ENCODE data around the gene FMNL3. TPM values are rescaled to one million over a fixed set of nuclear protein-coding genes. Genes with fewer than 3 reads are reported as not detected.
"Not testable (repeated sequence)": the region's sequence is repeated elsewhere in the genome, so short reads cannot be mapped to it uniquely, and the experiment has no call there.

FMNL3 gene, protein sequence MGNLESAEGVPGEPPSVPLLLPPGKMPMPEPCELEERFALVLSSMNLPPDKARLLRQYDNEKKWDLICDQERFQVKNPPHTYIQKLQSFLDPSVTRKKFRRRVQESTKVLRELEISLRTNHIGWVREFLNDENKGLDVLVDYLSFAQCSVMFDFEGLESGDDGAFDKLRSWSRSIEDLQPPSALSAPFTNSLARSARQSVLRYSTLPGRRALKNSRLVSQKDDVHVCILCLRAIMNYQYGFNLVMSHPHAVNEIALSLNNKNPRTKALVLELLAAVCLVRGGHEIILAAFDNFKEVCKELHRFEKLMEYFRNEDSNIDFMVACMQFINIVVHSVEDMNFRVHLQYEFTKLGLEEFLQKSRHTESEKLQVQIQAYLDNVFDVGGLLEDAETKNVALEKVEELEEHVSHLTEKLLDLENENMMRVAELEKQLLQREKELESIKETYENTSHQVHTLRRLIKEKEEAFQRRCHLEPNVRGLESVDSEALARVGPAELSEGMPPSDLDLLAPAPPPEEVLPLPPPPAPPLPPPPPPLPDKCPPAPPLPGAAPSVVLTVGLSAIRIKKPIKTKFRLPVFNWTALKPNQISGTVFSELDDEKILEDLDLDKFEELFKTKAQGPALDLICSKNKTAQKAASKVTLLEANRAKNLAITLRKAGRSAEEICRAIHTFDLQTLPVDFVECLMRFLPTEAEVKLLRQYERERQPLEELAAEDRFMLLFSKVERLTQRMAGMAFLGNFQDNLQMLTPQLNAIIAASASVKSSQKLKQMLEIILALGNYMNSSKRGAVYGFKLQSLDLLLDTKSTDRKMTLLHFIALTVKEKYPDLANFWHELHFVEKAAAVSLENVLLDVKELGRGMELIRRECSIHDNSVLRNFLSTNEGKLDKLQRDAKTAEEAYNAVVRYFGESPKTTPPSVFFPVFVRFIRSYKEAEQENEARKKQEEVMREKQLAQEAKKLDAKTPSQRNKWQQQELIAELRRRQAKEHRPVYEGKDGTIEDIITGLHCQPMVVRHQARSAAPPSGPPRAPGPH
- polyA plus RNA-seq (ENCODE audit: insufficient read length in 10 of 10) = 10 to 100 TPM; 22.4 to 37.9 (median 26.4) TPM
- long read RNA-seq, donor 1 = 0 reads
- long read RNA-seq, donor 2, partial matches to known transcripts = 7 of 7 reads
- long read RNA-seq, donor 2, other reads (novel, unspliced or antisense) = 0 of 7 reads
- long read RNA-seq, donor 3 = 0 reads
- long read RNA-seq, donor 4 = 0 reads
- long read RNA-seq, donor 5 = 0 reads
- long read RNA-seq, donor 6, partial matches to known transcripts = 0 of 1 reads
- long read RNA-seq, donor 6, other reads (novel, unspliced or antisense) = 0 of 1 reads
- long read RNA-seq, donor 7 = 0 reads
- long read RNA-seq, donor 8 = 0 reads
- long read RNA-seq, donor 9 = 0 reads

- DNase-seq = peak; percentile 97 to 98 (median 98)
Observed at GRCh38 chr12:49707128-49707811, at the start of gene FMNL3. TSS of gene FMNL3 (minus strand) at chr12:49707405. CDS start at chr12:49707180, 225 bp downstream.

- DNase-seq = no peak
Observed at GRCh38 chr12:49750996-49751393, 43.8 kb upstream of the FMNL3 start.

DNA sequence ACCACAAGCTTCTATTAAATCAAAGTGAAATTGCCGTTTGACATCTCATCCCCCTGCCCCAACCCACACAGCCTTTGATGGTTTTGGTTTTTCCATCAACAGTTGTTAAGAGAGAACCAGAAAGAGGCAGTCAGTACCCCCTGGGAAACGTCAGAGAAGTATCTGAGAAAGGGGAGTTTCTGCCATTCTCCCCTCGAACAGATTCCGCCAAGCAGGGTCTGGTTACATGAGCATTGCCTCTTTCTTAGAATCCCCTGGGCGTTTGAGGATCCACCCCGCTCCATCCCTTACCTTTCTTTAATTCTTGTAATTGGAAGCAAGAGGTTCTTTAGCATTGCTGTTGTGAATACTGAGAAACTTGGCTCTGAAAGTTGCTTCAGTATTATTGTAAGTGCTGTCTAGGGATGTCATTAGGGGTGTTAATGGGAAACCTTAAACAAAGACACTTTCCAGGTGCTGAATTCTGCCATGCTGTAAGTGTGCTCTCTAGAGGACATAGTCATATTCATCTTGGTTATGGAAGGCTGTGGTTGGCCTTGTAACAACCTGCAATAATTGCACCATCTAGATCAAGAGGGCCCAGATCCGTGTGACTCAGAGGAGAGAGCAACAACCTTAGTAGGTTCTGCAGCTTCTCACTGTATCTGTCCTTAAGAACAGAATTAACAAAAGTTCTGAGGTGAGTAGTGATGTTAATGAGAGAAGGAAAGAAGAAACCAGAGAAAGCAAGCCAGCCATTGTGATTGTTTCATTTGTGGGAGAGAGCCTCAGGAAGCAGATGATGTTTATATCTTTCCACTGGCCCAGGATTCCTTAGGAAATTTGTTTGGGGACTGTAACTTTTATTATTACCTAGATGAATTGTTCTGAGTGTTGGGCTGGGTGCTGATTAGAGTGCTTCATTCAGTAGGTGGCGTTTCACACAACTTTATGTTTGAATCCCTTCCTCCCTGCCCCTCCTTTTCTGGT is 43.1 kb upstream of the FMNL3 start:
- DNase-seq = peak in 1 of 3 donors; percentile 38

DNA sequence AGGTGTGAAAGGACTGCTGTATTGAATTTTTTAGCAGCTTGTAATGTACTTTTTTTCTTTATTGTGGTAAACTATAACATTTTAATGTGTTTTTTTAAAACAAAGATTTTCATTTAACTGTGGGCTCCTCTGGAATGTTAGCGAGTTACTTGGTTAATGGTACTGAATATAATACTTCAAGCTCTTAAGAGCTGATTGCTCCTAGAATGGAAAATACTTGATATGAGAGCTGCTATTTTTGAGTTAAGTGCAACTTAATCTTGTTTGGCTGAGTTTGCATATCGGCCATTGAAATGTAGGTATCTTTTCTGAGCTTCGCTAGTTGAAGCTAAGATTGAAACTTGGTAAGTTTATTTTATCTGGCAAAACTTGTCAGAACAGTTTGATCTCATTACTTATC is 41.6 kb upstream of the FMNL3 start:
- DNase-seq = no peak

GRCh38 chr12:49748306-49748705 is 41.1 kb upstream of the FMNL3 start:
- no peak for DNase-seq

GRCh38 chr12:49744363-49744885 is 37.2 kb upstream of the FMNL3 start:
- DNase-seq = no peak

DNA sequence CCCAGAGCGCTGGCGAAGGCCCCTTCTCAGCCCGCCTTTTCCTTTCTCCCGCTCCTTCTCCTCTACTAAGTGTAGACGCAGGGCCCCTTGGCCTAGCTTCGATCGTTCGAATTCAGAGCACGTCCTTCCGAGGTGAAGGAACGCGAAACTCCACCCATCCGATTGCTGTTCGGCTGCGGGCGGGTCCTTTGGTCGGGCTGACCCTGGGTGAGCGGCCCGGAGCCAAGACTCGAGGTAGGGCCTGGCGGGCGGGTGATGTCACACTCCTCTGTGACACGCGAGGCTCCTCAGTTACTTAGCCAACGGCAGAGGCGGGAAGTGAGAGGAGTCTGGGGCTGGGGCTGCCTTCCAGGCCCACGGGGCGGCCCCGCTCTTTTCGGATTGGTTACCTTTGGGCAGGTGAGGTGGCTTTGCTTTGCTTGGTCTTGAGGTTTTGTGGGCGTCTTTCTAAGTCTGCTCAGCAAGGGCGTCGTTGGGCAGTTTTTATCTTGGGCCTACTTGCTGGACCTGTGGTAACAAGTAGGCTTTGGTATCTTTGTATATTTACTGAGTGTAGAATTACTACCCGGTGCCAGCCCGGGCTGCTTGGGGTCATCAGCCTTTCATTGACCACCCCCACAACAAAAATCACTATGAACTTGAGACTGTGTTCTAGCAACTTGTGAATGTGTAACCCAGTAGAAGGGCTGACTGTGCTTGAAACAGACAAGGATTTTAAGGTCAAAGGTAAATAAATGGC is 34.8 kb upstream of the FMNL3 start:
- DNase-seq = peak; percentile 71 to 88 (median 71)

DNA sequence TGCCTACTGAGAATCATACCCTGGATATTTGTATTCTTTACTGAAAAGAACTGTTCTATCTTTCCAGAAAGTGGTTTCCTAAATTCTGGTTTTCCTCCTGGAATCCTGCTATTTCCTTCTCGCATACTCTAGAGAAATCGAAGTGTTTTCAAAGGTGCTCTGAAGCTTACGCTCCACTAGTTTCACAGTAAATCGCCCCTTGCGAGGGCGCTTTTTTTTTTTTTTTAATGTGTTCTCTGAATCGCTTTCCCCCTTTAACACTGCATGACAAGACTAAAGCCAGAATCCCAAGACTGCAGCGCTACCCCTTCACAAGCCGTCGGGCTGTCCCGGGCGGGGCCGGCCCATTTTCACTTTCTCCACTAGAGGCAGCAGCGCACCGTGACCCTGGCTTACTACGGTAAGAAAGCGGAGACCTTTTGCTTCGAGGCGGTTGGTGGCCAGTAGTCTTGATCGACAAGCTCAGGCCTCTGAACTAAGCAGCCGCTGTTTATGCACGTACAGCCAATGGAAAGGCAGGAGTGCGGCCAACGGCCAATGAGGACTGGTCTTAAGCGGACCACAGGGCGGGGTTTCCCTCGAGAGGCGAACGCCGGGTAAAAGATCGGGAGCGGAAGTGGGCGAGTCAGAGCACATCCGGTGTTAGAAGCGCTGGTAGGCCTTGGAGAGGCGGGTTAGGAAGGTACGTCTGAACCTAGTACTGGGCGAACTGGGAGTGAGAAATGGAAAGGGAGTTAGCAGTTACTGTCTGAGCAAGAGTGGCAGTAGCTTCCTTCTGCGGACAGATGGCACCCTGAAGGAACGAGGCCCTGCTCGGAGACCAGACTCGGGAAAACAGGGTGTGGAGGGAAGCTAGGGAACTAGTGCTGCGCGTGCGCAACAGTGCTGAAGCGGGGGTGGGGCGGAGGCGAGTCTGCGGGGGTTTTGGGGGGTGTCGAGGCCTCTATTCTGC is 34.0 kb upstream of the FMNL3 start, which contains the start of gene TMBIM6:
Gene TMBIM6 (plus strand): TSS at position 628 of the 952 bp plus-strand sequence. CDS start 10,937 bp downstream, outside the sequence.
- DNase-seq = peak; percentile 100

GRCh38 chr12:49740277-49740676 is 33.1 kb upstream of the FMNL3 start:
- not testable (repeated sequence) for DNase-seq

DNA sequence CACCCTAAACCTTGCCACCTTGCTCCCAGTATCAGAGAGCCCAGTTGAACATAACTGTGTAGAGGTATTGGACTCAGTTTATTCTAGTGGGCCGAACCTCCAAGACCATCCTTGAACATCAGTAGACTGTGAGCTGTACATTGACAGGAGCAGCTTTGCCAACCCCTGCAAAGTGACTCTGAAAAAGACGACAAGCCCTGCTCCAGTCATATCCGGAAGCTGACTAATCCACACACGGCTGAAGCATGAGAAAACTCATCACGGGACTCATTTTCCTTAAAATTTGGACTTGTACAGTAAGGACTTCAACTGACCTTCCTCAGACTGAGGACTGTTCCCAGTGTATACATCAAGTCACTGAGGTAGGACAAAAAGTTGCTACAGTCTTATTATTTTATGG is 31.5 kb upstream of the FMNL3 start:
- DNase-seq = not testable (repeated sequence)

- not testable (repeated sequence) for DNase-seq
Observed at GRCh38 chr12:49734900-49735299, 27.7 kb upstream of the FMNL3 start.

GRCh38 chr12:49733219-49734017 is 26.2 kb upstream of the FMNL3 start:
- no peak for DNase-seq

GRCh38 chr12:49730568-49731101 is 23.4 kb upstream of the FMNL3 start:
- no peak for DNase-seq

GRCh38 chr12:49730050-49730449 is 22.8 kb upstream of the FMNL3 start:
- no peak for DNase-seq

GRCh38 chr12:49728446-49728845 is 21.2 kb upstream of the FMNL3 start:
- no peak for DNase-seq

GRCh38 chr12:49721355-49721754 is 14.2 kb upstream of the FMNL3 start:
- not testable (repeated sequence) for DNase-seq

Measured in muscle of back (tissue), 13 donors.